ENCODE data around the gene ANO10.

DNA sequence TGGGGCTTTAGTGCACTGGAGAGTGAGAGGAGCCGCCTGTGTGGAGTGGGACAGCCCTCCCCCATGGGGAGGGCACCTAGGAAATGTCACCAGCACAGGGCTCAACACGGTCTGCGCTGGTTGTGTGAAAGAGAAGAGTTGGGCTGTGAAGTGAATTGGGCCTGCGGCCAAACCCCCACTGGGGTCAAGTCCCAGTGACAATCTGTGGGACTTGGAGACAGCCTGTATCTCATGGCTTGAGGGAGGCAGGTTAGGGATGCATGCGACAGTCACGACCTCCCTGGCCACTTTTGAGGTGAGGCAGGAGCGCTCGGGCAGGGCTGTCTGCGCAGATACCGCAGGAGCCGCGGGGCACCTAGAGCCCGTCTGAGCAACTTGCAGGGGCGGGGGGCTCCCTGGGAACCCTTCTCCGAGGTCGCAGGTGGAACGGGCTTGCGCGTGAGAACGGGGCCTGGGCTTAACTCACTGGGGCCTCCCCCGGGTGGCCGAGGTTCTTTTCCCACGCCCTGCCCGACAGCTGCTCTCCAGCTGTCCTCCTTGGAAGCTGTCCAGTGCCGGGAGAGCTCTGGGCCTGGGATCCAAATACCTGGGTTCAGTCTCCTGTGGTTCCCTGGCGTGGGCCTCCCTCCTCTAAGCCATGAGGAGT lies 258.1 kb downstream of the ANO10 start:
- TF ChIP-seq POLR2A (IDR thresholded peaks at IDR 0.05; ENCODE audit: low read depth, low read length) (no peak), POLR2AphosphoS5 (IDR thresholded peaks at IDR 0.05; ENCODE audit: low read depth, low read length) (no peak)
